ENCODE data around the gene CDKN2C.

GRCh38 chr1:50967416-50968157 lies 2.5 kb upstream of the CDKN2C start:
- TF ChIP-seq, protein P1, sequence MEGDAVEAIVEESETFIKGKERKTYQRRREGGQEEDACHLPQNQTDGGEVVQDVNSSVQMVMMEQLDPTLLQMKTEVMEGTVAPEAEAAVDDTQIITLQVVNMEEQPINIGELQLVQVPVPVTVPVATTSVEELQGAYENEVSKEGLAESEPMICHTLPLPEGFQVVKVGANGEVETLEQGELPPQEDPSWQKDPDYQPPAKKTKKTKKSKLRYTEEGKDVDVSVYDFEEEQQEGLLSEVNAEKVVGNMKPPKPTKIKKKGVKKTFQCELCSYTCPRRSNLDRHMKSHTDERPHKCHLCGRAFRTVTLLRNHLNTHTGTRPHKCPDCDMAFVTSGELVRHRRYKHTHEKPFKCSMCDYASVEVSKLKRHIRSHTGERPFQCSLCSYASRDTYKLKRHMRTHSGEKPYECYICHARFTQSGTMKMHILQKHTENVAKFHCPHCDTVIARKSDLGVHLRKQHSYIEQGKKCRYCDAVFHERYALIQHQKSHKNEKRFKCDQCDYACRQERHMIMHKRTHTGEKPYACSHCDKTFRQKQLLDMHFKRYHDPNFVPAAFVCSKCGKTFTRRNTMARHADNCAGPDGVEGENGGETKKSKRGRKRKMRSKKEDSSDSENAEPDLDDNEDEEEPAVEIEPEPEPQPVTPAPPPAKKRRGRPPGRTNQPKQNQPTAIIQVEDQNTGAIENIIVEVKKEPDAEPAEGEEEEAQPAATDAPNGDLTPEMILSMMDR (IDR thresholded peaks at IDR 0.05; ENCODE audit: insufficient read depth, low read length): no peak
- TF ChIP-seq REST (IDR thresholded peaks at IDR 0.05; ENCODE audit: insufficient replicate concordance, low read depth) (no peak), SPI1 (IDR thresholded peaks at IDR 0.05; ENCODE audit: borderline replicate concordance, low read depth) (no peak)
